Lung (tissue), 12 donors: ENCODE results near the gene PSMD10. TPM values are rescaled to one million over a fixed set of nuclear protein-coding genes. Genes with fewer than 3 reads are reported as not detected.

Experiments used
- ATAC-seq: fragments of 200-7000 bp; cut with Tn5 transposase; one replicate; pipeline ENCODE4 v1.9.1; 2020; ENCODE audit warnings: moderate number of reproducible peaks; ENCODE audit not compliant: insufficient read depth, low FRiP score
- DNase-seq, 3 donors: peaks; one replicate each; pipeline ENCODE4 v3.0.0-alpha.2; 2013 to 2017
- H3K27ac ChIP-seq, 2 donors: one replicate each; pipeline ENCODE4 v1.5.1; 2013; ENCODE audit warnings: mild to moderate bottlenecking in 2 of 2, moderate library complexity in 2 of 2, control low read depth in 1 of 2, inconsistent platforms in 1 of 2, low read depth in 1 of 2, low read length in 1 of 2
- H3K27me3 ChIP-seq, 3 donors: one replicate each; pipeline ENCODE4 v1.5.1; 2013; ENCODE audit warnings: low read length in 2 of 3; ENCODE audit not compliant: control insufficient read depth in 3 of 3, insufficient read depth in 3 of 3
- H3K36me3 ChIP-seq, 4 donors: one replicate each; pipeline ENCODE4 v1.5.1; 2013; ENCODE audit warnings: low read length in 4 of 4, mild to moderate bottlenecking in 1 of 4, moderate library complexity in 1 of 4; ENCODE audit not compliant: control insufficient read depth in 4 of 4, insufficient read depth in 4 of 4
- H3K4me1 ChIP-seq, 5 donors: one replicate each; pipeline ENCODE4 v1.5.1; 2013; ENCODE audit warnings: low read length in 5 of 5, mild to moderate bottlenecking in 2 of 5, moderate library complexity in 1 of 5; ENCODE audit not compliant: control insufficient read depth in 5 of 5, insufficient read depth in 5 of 5
- H3K4me3 ChIP-seq: one replicate; pipeline ENCODE4 v1.5.1; 2013; ENCODE audit warnings: mild to moderate bottlenecking, control low read depth, moderate library complexity
- H3K9ac ChIP-seq, 2 donors: one replicate each; pipeline ENCODE4 v1.5.1; 2013; ENCODE audit warnings: low read length in 2 of 2, control low read depth in 1 of 2; ENCODE audit not compliant: insufficient read depth in 1 of 2
- H3K9me3 ChIP-seq, 4 donors: one replicate each; pipeline ENCODE4 v1.5.1; 2013; ENCODE audit warnings: low read length in 3 of 4, mild to moderate bottlenecking in 1 of 4, moderate library complexity in 1 of 4; ENCODE audit not compliant: control insufficient read depth in 4 of 4, insufficient read depth in 3 of 4
- CTCF ChIP-seq: IDR thresholded peaks from 2 replicates; pipeline ENCODE4 v1.5.1; 2012; ENCODE audit warnings: mild to moderate bottlenecking; ENCODE audit errors: control extremely low read depth, extremely low read depth
- WGBS, 2 donors: extraction: QIAGEN DNeasy Blood & Tissue Kit; methylation state at CpG; one replicate each; pipeline ENCODE4 v1.1.7; 2013; 5-methylcytosine and 5-hydroxymethylcytosine counted together
- polyA plus RNA-seq, 2 donors: library from polyadenylated mRNA; stranded (reverse); fragments of 200-250 nt; gene quantifications; one replicate each; pipeline ENCODE4 v1.2.1, GENCODE V29; 2013
- total RNA-seq, 2 donors: library from RNA; depleted of rRNA in 1 of 2; stranded (reverse); fragments of >200 nt in 1 of 2; gene quantifications; one replicate each; pipeline ENCODE4 v1.2.1, GENCODE V29; 2014 to 2021
- donor health status: control.
- donor health status: control.
- donor health status: Bipolar disorder and iron deficiency.
- donor health status: healthy.
- donor health status: DM: yes; HTN: yes; CAD: no.

Gene PSMD10
- total and polyA plus RNA-seq, 4 donors: 30.9 to 55.9 (median 43.0) TPM

GRCh38 chrX:108122748-108123147, 31.4 kb upstream of the PSMD10 start:
- H3K27ac ChIP-seq: no peak overlapping the region
- WGBS, 2 donors: 77 to 78% methylated on average over 2 of the region's 2 CpGs
- TF ChIP-seq CTCF: no peak
- H3K27me3 ChIP-seq: peaks cover 0 to 42% (median 12%) of the 10 kb centered on the region in 3 donors
- no peaks in the 10 kb centered on the region for H3K9me3 ChIP-seq
- no peaks in the 10 kb centered on the region for H3K36me3 ChIP-seq
- no peak overlapping the region for H3K4me3 ChIP-seq
- peaks cover 0 to 27% (median 4%) of the 10 kb centered on the region in 5 donors for H3K4me1 ChIP-seq
- ATAC-seq (no peak), DNase-seq (peak in 1 of 3 donors; percentile 38)
- no peak overlapping the region for H3K9ac ChIP-seq

DNA sequence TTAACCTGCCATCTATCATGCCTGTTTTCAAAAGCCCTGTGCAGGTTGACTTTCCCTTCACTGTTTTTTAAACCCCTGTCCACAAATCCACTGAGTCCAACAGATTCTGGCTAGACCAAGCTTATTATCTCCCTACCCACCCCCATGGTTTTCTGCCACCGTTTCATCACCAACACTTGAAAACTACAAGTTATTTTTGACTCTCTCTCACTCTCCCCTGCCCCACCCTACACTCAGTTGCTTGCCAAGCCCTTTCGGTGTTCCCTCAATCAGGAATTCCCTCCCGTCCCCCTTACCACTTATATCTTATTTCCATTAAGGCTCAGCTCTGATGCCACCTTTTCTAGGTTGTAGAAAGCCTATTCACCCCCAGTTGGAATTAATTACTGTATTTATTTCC, 29.9 kb upstream of the PSMD10 start:
- ATAC-seq: no peak
- no peak overlapping the region for H3K4me3 ChIP-seq
- WGBS, 2 donors: 36 to 73% methylated on average over 3 of the region's 3 CpGs
- H3K9ac ChIP-seq: no peak overlapping the region
- no peaks in the 10 kb centered on the region for H3K9me3 ChIP-seq
- no peak for TF ChIP-seq CTCF
- no peaks in the 10 kb centered on the region for H3K36me3 ChIP-seq
- H3K27me3 ChIP-seq: peaks cover 0 to 48% (median 14%) of the 10 kb centered on the region in 3 donors
- H3K27ac ChIP-seq: no peak overlapping the region
- DNase-seq: no peak
- peaks cover 0 to 27% (median 4%) of the 10 kb centered on the region in 5 donors for H3K4me1 ChIP-seq

DNA sequence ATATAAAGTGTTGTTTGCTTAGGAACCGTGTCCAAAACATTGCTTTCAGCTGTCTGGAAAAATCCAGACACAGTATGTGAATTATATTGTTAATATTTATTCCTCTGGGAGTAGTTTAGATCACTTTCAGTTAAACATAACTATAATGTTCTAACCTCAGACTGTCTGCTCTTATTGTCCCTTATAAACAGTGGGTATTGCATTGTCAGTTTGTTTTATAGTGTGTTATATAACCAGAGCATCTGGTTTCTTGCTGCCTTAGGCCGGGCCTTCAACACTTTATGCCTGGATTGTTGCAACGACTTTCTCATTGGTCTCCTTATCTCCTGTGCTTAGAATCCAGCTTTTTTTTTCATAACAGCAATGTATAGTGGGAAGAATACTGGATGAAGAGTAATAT, 26.6 kb upstream of the PSMD10 start:
- Histone ChIP-seq H3K27ac (no peak overlapping the region), H3K9me3 (no peaks in the 10 kb centered on the region), H3K27me3 (peaks cover 0 to 64% (median 6%) of the 10 kb centered on the region in 3 donors), H3K9ac (no peak overlapping the region), H3K4me1 (peaks cover 0 to 23% (median 4%) of the 10 kb centered on the region in 5 donors), H3K36me3 (no peaks in the 10 kb centered on the region), H3K4me3 (no peak overlapping the region)
- no peak for TF ChIP-seq CTCF
- peak; percentile 27 to 87 (median 86) for DNase-seq
- no peak for ATAC-seq
- WGBS, 2 donors: 59 to 85% methylated on average over 3 of the region's 3 CpGs

- H3K4me3 ChIP-seq: no peak overlapping the region
- TF ChIP-seq CTCF: no peak
- no peaks in the 10 kb centered on the region for H3K36me3 ChIP-seq
- DNase-seq (no peak), ATAC-seq (no peak)
- no peak overlapping the region for H3K27ac ChIP-seq
- H3K4me1 ChIP-seq: peaks cover 0 to 10% (median 0%) of the 10 kb centered on the region in 5 donors
- no peaks in the 10 kb centered on the region for H3K9me3 ChIP-seq
- H3K9ac ChIP-seq: no peak overlapping the region
- peaks cover 0 to 47% (median 4%) of the 10 kb centered on the region in 3 donors for H3K27me3 ChIP-seq
These were observed 23.2 kb upstream of the PSMD10 start for GRCh38 chrX:108114541-108114940.
